HL-60/S4 treated with retinoic acid at 250 ng/mL for 4 days and 3 days (cell line): ENCODE measurements around the gene TRMT10C.
"Not testable (repeated sequence)": the region's sequence is repeated elsewhere in the genome, so short reads cannot be mapped to it uniquely, and the experiment has no call there.

ENCODE experiments used
- in situ Hi-C: fragments of 300-500 bp; cut with MboI; formaldehyde crosslinking; loops from 2 replicates; pipeline ENCODE4 v1.7.0; 2022; ENCODE audit warnings: low sequenced_read_pairs

Gene TRMT10C

GRCh38 chr3:101561630-101562328, at the start of gene TRMT10C:
TRMT10C (plus strand) TSS chr3:101561868; CDS start chr3:101564782, 2,914 bp downstream.
- in situ Hi-C loops = no loop called here

- in situ Hi-C loops = no loop called here
Measured at GRCh38 chr3:101512396-101512645, 49.3 kb upstream of the TRMT10C start.

GRCh38 chr3:101512646-101513418, 48.8 kb upstream of the TRMT10C start, which contains the start of gene SENP7:
SENP7 (minus strand) TSS chr3:101513212; CDS start chr3:101513130, 82 bp downstream.
- in situ Hi-C loops = no loop called here

GRCh38 chr3:101513419-101513986, 48.2 kb upstream of the TRMT10C start:
- in situ Hi-C loops = no loop called here

GRCh38 chr3:101518421-101518871, 43.2 kb upstream of the TRMT10C start:
- in situ Hi-C loops = no loop called here

- in situ Hi-C loops = no loop called here
Measured at GRCh38 chr3:101519685-101520365, 41.8 kb upstream of the TRMT10C start.

GRCh38 chr3:101521211-101521701, 40.4 kb upstream of the TRMT10C start:
- in situ Hi-C loops = no loop called here

GRCh38 chr3:101527441-101527840, 34.2 kb upstream of the TRMT10C start:
- in situ Hi-C loops = no loop called here

- in situ Hi-C loops = no loop called here
Measured at GRCh38 chr3:101527906-101528305, 33.8 kb upstream of the TRMT10C start.

GRCh38 chr3:101529816-101530685, 31.6 kb upstream of the TRMT10C start:
- in situ Hi-C loops = no loop called here

GRCh38 chr3:101530686-101531047, 31.0 kb upstream of the TRMT10C start:
- in situ Hi-C loops = no loop called here

- in situ Hi-C loops = no loop called here
Measured at GRCh38 chr3:101531473-101532086, 30.1 kb upstream of the TRMT10C start.

- in situ Hi-C loops = no loop called here
Measured at GRCh38 chr3:101532783-101533602, 28.7 kb upstream of the TRMT10C start.

- in situ Hi-C loops = no loop called here
Measured at GRCh38 chr3:101533603-101533968, 28.1 kb upstream of the TRMT10C start.

GRCh38 chr3:101535221-101535620, 26.4 kb upstream of the TRMT10C start:
- in situ Hi-C loops = no loop called here

- in situ Hi-C loops = no loop called here
Measured at GRCh38 chr3:101536266-101536665, 25.4 kb upstream of the TRMT10C start.

GRCh38 chr3:101536955-101537354, 24.7 kb upstream of the TRMT10C start:
- in situ Hi-C loops = not testable (repeated sequence)

GRCh38 chr3:101542957-101543356, 18.7 kb upstream of the TRMT10C start:
- in situ Hi-C loops = no loop called here

- in situ Hi-C loops = no loop called here
Measured at GRCh38 chr3:101544161-101544850, 17.4 kb upstream of the TRMT10C start.
